Coronary artery (tissue), 2 donors: ENCODE results near the gene SKAP2.

Source experiments
- DNase-seq: peaks from one replicate; pipeline ENCODE4 v3.0.0-alpha.2; 2017; ENCODE audit warnings: low spot score
- H3K27ac ChIP-seq, 2 donors: fragments of 200-600 bp; sonication (generic); one replicate each; pipeline ENCODE4 v1.5.1; 2016 to 2019
- H3K4me3 ChIP-seq: fragments of 200-600 bp; sonication (generic); 2 replicates; pipeline ENCODE4 v1.5.1; 2016; ENCODE audit warnings: mild to moderate bottlenecking, moderate library complexity
- TF ChIP-seq, protein P1 (sequence below): fragments of 200-600 bp; sonication (generic); IDR thresholded peaks from one replicate; pipeline ENCODE4 v1.5.1; 2019; ENCODE audit warnings: antibody characterized with exemption

Gene SKAP2

DNA sequence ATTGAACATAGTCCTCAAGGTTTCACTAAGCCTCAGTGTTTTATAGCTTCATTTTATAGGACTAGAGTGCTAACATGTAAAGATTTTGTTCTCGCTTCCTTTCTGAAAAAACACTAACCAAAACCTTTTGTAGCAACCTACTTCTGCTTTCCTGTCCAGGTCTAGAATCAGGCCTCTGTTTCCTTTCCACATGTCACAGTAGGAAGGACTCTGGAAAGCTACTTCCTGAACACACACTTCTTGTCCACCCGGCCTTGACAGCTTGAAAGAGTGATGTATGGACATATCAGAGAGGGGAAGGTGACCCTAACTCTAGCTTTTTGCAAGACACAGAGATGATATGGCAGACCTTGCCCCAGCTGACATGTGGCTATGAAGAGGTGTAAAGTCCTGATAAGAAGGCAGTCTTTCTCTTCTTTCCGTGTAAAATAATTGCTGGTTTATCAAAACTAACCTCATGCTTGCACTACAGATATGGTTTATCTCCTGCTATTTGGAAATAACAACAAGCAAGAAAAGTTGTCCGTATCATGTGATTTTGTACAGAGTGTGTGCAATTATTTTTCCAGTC lies 175.4 kb downstream of the SKAP2 start:
- Histone ChIP-seq H3K27ac (no peak overlapping the region), H3K4me3 (no peak overlapping the region)
- no peak for DNase-seq

DNA sequence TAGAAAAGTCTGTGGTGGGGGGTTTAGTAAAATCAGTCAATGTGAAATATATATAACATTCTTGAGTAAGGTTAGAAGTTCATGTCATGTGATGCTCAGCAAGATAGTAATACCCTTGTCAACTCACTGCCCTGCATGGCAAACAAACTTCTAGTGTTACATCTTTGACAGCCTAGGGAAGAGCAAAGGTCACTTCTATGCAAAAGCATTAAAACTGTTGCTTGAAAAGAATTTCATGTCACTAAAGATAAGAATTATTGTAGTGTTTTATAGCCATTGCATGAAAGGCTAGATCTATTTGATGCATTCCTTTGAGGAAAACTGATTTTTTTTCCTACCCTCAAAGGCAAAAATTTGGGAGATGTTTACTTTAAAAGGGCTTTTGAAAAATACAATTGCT lies 176.0 kb downstream of the SKAP2 start:
- no peak for DNase-seq
- Histone ChIP-seq H3K27ac (no peak overlapping the region), H3K4me3 (no peak overlapping the region)
- TF ChIP-seq, protein P1, sequence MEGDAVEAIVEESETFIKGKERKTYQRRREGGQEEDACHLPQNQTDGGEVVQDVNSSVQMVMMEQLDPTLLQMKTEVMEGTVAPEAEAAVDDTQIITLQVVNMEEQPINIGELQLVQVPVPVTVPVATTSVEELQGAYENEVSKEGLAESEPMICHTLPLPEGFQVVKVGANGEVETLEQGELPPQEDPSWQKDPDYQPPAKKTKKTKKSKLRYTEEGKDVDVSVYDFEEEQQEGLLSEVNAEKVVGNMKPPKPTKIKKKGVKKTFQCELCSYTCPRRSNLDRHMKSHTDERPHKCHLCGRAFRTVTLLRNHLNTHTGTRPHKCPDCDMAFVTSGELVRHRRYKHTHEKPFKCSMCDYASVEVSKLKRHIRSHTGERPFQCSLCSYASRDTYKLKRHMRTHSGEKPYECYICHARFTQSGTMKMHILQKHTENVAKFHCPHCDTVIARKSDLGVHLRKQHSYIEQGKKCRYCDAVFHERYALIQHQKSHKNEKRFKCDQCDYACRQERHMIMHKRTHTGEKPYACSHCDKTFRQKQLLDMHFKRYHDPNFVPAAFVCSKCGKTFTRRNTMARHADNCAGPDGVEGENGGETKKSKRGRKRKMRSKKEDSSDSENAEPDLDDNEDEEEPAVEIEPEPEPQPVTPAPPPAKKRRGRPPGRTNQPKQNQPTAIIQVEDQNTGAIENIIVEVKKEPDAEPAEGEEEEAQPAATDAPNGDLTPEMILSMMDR: no peak

More for the DNA sequence above, 175.4 kb downstream of the SKAP2 start:
- TF ChIP-seq, protein P1: no peak

DNA sequence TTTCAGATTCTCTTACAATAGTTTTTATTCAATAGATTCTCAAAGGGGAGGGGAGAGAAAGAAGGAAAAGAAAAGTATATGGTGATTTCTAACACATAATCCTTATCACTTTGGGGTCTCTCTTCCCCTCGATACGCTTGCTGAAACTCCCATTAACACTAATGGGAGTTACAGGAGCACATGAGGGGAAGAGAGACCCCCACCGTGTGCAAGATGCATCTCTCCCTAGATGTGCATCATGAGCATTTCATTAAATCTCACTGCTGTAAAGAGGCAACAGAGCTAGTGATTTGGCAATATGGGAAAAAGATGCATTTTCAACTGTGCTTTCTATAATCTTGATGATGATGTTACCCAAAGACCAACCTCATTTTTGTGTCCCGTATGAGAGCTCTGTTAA lies 177.4 kb downstream of the SKAP2 start:
- TF ChIP-seq, protein P1: no peak
- no peak for DNase-seq
- Histone ChIP-seq H3K4me3 (no peak overlapping the region), H3K27ac (no peak overlapping the region)

DNA sequence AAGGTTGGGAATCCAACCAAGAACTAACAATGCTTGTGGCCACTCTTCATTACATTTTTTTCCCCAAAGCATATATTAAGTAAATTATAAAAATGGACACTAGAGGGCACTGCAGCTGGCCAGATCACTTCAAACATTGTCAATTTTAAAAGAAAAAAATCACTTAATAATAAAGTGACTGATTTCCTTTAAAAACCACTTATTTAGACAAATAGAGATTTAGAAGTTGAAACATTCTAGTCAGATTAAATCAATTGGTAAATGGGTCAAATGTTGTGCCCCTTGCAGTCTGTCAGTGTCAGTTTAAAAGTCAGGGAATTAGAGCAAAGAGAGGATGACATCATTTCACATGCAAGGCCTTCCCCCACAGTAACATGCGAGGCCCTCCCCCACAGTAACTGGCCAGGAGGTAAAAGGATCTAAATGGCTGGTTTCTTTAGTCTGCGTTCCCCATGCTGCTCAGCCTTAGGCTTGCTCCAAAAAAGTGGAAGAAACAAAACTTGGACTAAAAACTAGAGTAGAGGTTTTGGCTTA lies 177.9 kb downstream of the SKAP2 start:
- no peak overlapping the region for H3K27ac ChIP-seq
- H3K4me3 ChIP-seq: no peak overlapping the region
- no peak for DNase-seq
- TF ChIP-seq, protein P1: peak; percentile 55

DNA sequence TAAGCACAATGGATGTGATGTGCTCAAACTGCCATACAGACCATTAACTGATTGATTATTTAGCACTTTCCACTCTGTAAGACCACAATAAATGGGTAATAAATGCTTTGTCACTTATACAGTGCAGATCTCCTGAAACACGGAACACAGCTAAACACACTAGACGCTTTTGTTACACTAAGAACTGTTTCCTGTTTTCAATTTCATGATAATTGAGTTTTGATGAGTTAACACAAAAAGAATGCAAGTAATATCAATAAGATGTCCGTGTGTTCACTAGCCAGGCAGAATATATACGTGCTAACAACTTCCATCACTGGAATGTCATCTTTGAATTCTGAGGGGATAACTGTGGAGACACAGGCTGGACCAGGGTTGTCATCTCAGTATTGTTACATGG lies 178.8 kb downstream of the SKAP2 start:
- H3K4me3 ChIP-seq: no peak overlapping the region
- TF ChIP-seq, protein P1: no peak
- no peak for DNase-seq
- no peak overlapping the region for H3K27ac ChIP-seq

DNA sequence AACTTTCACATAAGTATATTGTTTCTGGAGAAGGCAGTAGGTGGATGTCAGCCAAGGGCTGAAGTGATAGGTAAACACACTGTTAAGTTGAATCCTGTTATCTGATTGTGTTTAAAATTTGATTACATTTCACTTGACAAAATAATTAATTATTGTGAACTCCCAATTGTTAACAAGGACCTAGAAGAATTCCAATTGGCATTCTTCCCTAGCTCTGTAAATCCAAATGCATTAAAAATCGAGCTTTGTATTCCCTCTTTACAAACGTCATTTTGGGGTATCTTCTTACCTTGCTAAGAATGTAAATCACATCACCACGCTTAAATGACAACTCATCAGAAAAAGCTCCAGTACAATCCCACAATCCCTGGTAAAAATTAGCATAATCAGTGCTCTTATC lies 179.9 kb downstream of the SKAP2 start:
- TF ChIP-seq, protein P1: no peak
- Histone ChIP-seq H3K27ac (no peak overlapping the region), H3K4me3 (no peak overlapping the region)
- no peak for DNase-seq

DNA sequence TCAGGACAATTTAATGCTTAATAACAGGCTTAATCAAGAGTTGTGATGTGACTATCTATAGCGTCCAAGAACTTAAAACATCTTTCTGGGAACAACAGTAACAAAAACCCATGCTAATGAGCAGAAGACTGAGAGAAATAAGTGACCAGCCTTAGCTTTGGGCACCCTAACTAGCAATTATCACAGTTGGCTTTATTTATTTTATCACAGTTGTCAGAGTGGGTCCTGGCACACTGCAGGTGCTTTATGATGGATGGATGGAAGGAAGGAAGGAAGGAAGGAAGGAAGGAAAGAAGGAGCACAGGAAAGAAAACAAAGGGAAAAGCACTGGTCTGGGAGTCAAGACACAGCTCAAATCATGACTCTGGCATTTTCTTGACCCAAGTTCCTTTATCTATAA lies 181.1 kb downstream of the SKAP2 start:
- DNase-seq: no peak
- Histone ChIP-seq H3K27ac (no peak overlapping the region), H3K4me3 (no peak overlapping the region)
- TF ChIP-seq, protein P1: no peak
